GM19238 (cell line): ENCODE data around the gene MACF1.
"Not testable (repeated sequence)": the region's sequence is repeated elsewhere in the genome, so short reads cannot be mapped to it uniquely, and the experiment has no call there.

Experiments
- DNase-seq: peaks from one replicate; pipeline ENCODE4 v3.0.0; 2011; ENCODE audit warnings: low spot score; ENCODE audit not compliant: insufficient read length

MACF1 gene

GRCh38 chr1:39490596-39491145 is 286.2 kb downstream of the MACF1 start:
- no peak for DNase-seq

- peak; percentile 94 for DNase-seq
Observed at GRCh38 chr1:39491146-39491921, 286.8 kb downstream of the MACF1 start, which contains the start of gene BMP8A. TSS of gene BMP8A (plus strand) at chr1:39491636. CDS start at chr1:39491992, 356 bp downstream.

GRCh38 chr1:39492118-39493042 is 287.9 kb downstream of the MACF1 start:
- DNase-seq: not testable (repeated sequence)

- DNase-seq: not testable (repeated sequence)
Observed at GRCh38 chr1:39493043-39493810, 288.7 kb downstream of the MACF1 start.

GRCh38 chr1:39494671-39495410 is 290.3 kb downstream of the MACF1 start:
- DNase-seq: no peak

- DNase-seq: not testable (repeated sequence)
Observed at GRCh38 chr1:39496520-39496919, 292.0 kb downstream of the MACF1 start.

- no peak for DNase-seq
Observed at GRCh38 chr1:39497585-39497984, 293.1 kb downstream of the MACF1 start.

- DNase-seq: not testable (repeated sequence)
Observed at GRCh38 chr1:39498096-39498710, 293.7 kb downstream of the MACF1 start.

GRCh38 chr1:39498821-39499220 is 294.3 kb downstream of the MACF1 start:
- not testable (repeated sequence) for DNase-seq

GRCh38 chr1:39499668-39500067 is 295.2 kb downstream of the MACF1 start:
- no peak for DNase-seq

- DNase-seq: no peak
Observed at GRCh38 chr1:39500862-39501389, 296.4 kb downstream of the MACF1 start.

GRCh38 chr1:39501666-39502065 is 297.2 kb downstream of the MACF1 start:
- DNase-seq: no peak

- not testable (repeated sequence) for DNase-seq
Observed at GRCh38 chr1:39504436-39504835, 299.9 kb downstream of the MACF1 start.

GRCh38 chr1:39505289-39505688 is 300.8 kb downstream of the MACF1 start:
- DNase-seq: no peak

GRCh38 chr1:39507230-39507928 is 302.9 kb downstream of the MACF1 start:
- DNase-seq: no peak

GRCh38 chr1:39508266-39508665 is 303.8 kb downstream of the MACF1 start:
- no peak for DNase-seq

- peak; percentile 32 for DNase-seq
Observed at GRCh38 chr1:39508857-39509305, 304.4 kb downstream of the MACF1 start.

GRCh38 chr1:39509360-39510009 is 305.0 kb downstream of the MACF1 start:
- DNase-seq: peak; percentile 48
